Retina (tissue), 1 donor: ENCODE measurements around the gene LIMA1.

Source experiments
- DNase-seq: peaks from one replicate; pipeline ENCODE4 v3.0.0-alpha.2; 2016

LIMA1 gene

DNA sequence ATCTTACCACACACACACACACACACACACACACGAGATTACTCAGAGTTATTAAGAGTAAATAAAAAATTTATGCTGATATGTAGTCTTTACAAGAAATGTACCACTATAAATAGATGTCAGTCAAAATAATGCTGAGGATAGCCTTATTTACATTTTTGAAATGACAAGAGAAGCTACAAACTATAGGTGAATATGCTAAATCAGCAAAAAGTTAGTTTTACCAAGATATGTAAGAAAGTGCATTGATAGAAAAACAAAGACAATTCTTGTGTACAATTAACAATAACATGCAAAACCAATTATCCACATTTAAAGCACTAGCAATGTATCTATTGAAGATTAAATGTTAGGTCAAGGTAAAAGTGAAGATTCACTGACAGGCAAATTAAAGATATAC lies 69.3 kb downstream of the LIMA1 start:
- DNase-seq: no peak

DNA sequence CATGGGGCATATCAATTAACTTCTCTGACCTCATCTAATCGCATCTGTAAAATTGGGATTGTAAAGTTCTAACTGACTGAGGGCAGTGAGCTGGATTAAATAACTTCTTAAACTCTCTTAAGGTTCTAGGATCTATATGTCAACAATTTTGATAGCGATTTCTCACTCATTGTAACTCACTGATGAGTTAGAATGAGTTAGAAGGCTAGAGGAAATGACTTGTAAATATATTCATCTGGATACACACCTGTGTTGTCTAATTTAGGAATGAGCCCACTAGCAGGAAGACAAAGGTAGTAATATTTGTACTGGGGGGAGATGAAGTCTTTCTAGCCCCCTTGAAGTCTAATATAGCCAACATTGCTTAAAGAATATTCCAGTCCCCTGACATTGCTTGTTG lies 69.9 kb downstream of the LIMA1 start:
- DNase-seq: no peak

GRCh38 chr12:50212071-50212467 lies 71.3 kb downstream of the LIMA1 start:
- no peak for DNase-seq

DNA sequence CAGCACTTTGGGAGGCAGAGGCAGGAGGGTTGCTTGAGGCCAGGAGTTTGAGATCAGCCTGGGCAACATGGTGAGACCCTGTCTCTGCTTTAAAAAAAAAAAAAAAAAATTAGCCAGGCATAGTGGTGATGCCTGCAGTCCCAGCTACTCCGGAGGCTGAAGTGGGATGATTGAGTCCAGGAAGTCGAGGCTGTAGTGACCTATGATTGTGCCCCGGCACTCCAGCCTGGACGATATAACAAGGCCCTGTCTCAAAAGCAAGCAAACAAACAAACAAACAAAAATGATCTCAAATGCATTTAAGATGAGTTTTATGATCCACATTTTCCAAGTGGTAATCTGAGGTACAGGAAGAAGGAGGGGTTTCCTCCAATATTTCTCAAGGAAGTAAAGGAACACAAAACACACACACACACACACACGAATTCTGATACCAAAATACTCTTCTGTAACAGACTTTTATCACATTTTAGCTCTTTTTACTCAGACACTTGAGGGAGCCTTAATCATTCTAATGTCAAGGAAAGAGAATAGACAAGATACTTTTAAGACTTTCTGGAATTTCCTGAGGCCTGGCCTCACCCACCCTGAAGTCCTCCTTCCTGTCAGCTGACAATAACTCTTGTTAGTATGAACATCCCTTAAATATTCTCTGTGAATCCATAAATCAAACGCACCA lies 71.8 kb downstream of the LIMA1 start:
- DNase-seq: no peak

- DNase-seq: no peak
These were observed 75.9 kb downstream of the LIMA1 start for GRCh38 chr12:50207424-50207823.

DNA sequence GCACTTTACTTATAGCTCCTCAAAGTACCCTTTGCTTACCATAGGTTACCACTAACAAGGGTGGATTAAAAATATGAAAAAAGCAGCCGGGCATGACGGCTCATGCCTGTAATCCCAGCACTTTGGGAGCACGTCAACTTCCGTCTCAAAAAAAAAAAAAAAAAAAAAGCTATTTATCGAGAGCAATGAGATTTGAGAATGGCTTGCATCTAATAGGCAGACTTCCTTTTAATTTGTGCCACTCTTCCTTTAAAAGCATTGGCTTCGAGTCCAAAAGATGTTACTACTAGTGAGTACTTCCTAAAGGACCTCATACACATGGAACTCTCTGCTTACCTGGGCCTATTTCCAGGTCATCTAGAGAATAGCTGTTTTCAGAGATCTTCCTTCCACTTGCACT lies 77.7 kb downstream of the LIMA1 start:
- DNase-seq: no peak

GRCh38 chr12:50203691-50204090 lies 79.6 kb downstream of the LIMA1 start:
- DNase-seq: no peak

GRCh38 chr12:50201987-50202521 lies 81.3 kb downstream of the LIMA1 start:
- no peak for DNase-seq

- no peak for DNase-seq
These were observed 82.6 kb downstream of the LIMA1 start for GRCh38 chr12:50200552-50201273.

DNA sequence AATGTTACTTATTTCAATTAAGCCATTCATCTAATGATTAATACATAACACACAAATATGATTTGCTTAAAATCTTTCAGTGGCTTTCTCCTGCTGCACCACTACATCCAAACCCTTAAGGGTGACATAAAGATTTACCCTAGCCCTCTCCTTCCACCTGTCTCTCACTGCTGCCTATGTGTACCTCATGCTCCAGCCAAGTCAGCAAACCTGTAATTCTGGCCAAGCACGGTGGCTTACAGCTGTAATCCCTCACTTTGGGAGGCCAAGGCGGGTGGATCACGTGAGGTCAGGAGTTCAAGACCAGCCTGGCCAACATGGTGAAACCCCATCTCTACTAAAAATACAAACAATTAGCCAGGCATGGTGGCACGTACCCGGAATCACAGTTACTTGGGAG lies 84.5 kb downstream of the LIMA1 start:
- DNase-seq: no peak

GRCh38 chr12:50197297-50197727 lies 86.0 kb downstream of the LIMA1 start:
- no peak for DNase-seq

- DNase-seq: no peak
These were observed 86.8 kb downstream of the LIMA1 start for GRCh38 chr12:50196537-50196936.

GRCh38 chr12:50195832-50196231 lies 87.5 kb downstream of the LIMA1 start:
- DNase-seq: no peak

- DNase-seq: no peak
These were observed 90.4 kb downstream of the LIMA1 start for GRCh38 chr12:50192908-50193307.

DNA sequence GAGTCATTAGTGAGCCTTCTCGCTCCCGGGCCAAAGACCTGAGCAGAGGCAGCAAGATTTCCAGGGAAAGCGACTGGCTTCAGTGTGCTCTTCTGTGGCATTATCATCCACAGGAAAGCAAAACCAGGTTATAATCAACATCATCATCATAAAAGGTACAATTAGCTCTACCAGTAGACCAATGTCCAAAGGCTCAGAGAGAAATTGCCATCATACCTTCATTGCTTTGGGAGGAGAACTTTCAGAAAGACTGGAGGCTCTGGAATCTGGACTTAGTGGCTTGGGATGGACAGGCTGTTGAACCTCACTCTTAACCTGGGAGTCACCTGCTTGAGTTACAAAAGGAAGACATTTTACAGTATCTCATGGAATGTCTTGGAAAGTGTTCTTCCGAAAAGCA lies 91.1 kb downstream of the LIMA1 start:
- DNase-seq: no peak

DNA sequence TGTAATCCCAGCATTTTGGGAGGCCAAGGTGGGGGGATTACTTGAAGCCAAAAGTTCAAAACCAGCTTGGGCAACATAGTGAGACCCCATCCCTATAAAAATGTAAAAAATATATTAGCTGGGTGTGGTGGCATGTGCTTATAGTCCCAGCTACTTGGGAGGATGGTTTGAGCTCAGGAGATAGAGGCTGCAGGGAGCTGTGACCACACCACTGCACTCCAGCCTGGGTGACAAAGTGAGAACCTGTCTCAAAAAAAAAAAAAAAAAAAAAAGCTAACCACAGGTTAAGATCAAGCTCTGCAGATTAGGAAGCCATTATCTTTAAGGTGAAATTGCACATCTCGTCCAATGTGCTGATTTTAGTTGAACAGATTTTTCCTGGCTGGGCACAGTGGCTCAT lies 92.5 kb downstream of the LIMA1 start:
- no peak for DNase-seq

GRCh38 chr12:50188875-50189575 lies 94.3 kb downstream of the LIMA1 start:
- DNase-seq: no peak

DNA sequence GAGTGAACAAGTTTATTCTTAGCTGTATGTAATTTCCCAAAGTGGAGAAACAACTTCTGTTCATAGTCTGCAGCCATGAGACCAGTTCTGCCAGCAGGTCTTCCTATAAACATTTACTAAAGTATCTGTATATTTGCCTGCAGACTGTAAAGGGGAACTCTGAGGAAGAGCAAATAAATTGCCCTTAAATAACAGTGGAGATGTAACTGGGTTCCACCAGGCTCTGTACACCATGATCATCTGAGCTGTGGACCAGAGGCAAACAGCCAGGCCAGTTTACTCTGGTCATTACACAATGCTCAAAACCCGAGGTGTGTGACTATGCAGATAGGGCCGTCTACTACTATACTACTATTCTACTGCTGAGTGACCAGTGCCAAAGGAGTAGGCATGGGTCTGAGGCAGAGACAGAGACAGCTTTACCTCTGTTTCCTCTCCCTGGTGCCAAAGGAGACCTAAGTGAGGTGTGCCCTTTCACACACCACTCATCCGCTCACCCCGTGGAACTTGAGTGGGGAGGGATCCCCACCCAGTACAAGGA lies 95.0 kb downstream of the LIMA1 start:
- no peak for DNase-seq

DNA sequence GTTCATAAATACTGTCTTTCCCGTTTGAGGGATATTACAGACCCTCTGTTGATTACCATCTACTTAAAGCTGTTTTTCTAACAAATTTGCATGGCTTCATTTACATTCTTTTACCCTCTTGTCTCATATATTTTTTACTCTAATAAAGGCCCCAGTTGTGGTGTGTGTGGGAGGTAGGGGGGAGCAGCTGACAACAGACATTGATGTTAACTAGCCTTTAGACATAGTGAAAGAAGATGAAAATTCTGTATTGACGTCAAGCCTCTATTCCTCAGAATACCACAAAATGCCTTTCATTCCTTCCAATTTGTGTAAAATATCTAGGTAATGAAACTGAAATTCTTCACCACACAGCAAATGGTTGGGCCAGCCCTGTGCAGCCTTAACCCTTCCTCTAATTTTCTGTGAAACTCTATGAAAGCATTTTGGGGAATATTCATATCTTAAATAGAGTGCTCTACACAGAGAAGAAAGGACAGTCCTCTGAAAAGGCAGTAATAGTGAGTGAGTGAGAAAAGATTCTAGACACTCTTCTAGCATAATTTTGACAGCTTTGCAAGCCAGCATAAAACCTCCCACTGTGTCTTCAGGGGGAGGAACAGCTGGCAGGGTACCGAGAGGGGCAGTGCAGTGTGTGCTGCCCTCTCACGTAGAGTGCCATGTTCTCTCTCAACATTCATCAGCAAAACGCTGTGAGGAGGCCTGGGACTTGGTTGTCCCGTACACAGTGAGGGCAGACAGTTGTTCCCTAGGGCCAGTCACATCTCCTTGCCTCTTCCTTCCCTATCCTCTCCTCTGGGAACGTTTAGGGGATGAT lies 96.0 kb downstream of the LIMA1 start:
- no peak for DNase-seq

GRCh38 chr12:50186681-50187080 lies 96.6 kb downstream of the LIMA1 start:
- no peak for DNase-seq

DNA sequence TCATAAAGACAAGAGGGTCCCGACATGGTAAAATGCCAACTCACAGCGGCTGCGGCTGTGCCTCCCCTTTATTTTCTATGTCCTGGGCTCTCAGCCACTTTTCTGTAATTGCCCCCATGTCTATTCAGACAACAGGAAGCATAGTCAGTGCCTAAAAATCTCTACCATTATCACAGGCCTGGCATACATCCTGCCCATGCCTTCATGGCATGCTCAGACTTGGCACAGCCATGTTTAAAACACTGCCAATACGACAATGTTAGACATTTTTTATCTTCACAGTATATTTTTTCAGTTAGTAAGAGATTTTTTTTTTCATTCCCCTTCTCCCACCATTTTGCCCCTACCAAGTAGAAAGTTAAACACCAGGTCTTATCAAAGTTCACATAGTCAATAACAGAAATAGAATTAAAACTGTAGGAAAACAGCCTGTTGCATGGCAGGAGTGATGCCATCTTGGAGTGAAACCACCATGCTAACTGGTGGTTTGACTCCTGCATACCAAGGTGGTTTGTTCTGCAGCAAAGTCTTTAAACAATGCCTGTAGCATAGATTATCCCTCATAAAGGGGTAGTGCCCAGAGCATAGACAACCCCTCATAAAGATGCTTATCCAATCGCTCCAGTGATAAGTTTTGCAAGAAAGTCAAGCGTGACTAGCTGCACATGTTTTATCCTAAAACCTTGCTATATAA lies 97.2 kb downstream of the LIMA1 start:
- DNase-seq: no peak

- DNase-seq: no peak
These were observed 97.9 kb downstream of the LIMA1 start for GRCh38 chr12:50185301-50185895.
